HG02852 (cell line): ENCODE results near the gene TMEM221.

Source experiments
- ATAC-seq: cut with Tn5 transposase; IDR thresholded peaks from one replicate; pipeline ENCODE4 v1.9.1; 2021; ENCODE audit warnings: mild to moderate bottlenecking, moderate library complexity; ENCODE audit not compliant: unreplicated experiment

TMEM221 gene

DNA sequence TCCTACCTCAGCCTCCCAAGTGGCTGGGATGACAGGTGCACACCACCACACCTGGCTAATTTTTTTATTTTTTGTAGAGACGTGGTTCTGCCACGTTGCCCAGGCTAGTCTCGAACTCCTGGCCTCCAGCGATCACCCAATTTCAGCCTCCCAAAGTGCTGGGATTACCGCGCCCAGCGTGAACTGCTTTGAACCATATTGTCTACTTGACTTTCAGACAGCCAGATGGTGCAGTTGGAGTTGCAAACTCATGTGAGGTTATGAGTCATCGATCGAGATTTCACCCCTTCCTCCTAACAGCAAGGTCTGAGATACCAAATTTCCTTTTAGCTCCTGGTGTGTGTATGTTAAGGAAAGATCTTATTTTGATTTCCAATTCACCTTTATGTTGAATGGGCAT lies 24.6 kb upstream of the TMEM221 start:
- ATAC-seq, result no peak

DNA sequence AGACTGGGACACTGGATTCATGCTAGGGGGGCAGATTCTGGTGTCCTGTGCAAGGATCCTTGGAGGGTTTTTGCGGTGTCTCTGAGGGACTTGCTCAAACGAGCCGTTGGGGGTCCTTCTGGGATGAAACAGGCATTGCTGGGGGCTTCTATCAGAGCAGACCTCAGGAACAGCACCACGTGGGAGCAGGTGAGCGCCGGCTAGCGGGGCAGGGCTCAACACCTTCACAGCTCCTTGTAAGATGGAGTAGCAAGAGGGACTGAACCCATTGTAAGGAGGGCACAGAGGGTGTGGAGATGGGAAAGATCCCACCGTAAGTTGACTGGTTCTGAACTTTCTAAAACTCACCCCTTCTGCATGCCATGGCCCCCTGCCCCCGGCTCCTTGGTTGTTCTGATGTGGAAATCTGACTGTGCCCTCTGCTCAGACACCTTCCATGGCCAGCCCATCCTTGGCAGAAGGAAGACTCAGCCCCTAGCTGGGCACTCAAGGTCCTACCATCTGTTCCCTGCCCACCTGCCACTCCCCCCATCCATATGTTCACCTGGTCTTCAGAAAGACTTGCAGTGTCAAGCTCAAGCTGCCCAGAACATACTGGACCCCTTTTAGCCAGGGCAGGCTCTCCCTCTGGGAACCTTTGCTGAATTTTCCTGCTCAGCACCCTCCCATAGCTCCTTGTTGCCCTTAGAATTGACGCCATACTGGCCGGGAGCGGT lies 23.1 kb upstream of the TMEM221 start:
- ATAC-seq, result no peak

DNA sequence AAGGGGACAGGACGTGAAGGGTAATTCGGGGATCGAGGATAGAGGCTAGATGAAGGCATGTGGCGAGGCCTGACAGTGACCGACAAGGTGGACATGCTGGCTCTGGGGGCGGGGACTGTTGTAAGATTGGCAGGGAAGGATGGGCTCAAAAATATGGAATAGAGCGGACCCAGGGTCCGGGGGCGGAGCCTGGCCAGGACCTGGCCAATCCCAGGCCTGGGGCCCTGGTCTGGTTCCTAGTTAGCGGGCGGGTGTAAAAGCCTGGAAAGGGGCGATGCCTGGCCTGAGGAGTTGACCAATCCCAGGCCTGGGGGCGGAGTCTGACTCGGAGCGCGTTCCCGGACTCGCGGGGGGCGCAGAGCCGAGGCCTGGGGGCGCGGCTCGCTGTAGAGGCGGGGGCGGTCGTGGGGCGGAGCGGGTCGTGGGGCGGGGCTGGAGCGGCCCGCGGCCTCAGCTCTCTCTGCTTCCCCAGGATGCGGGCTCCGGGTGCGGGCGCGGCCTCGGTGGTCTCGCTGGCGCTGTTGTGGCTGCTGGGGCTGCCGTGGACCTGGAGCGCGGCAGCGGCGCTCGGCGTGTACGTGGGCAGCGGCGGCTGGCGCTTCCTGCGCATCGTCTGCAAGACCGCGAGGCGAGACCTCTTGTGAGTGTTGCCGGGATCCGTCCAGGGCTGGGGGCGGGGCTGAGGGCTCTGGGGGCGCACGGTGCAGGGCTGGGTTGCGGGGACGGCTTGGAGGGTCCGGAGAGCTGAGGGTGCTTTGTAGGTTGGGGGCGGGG lies 21.8 kb upstream of the TMEM221 start, which contains the start of gene SLC27A1:
Gene SLC27A1 (plus strand): TSS at position 457 of the 774 bp plus-strand sequence. CDS start 17 bp downstream, at position 474.
- peak; percentile 77 for ATAC-seq

- ATAC-seq, result peak; percentile 50
Measured at GRCh38 chr19:17469481-17470067, 21.1 kb upstream of the TMEM221 start.

DNA sequence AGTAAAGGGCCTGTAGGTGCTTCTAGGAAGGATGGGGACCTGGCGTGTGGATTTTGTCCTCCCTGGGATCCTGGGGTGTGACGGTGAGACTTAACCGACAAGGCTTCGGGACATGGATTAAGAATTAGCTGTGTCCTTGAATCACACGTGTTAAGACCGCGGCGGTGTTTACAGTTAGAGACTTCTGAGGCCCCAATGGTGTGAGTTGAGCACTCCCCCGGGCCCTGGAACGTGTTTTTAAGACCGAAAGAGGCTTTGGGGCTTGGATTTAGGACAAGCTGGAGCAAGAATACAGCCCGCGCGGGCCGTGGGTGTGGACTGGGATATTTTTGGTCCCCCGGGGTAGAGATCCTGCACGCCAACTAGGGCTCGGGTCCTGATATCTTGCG lies 20.6 kb upstream of the TMEM221 start:
- ATAC-seq, result no peak

DNA sequence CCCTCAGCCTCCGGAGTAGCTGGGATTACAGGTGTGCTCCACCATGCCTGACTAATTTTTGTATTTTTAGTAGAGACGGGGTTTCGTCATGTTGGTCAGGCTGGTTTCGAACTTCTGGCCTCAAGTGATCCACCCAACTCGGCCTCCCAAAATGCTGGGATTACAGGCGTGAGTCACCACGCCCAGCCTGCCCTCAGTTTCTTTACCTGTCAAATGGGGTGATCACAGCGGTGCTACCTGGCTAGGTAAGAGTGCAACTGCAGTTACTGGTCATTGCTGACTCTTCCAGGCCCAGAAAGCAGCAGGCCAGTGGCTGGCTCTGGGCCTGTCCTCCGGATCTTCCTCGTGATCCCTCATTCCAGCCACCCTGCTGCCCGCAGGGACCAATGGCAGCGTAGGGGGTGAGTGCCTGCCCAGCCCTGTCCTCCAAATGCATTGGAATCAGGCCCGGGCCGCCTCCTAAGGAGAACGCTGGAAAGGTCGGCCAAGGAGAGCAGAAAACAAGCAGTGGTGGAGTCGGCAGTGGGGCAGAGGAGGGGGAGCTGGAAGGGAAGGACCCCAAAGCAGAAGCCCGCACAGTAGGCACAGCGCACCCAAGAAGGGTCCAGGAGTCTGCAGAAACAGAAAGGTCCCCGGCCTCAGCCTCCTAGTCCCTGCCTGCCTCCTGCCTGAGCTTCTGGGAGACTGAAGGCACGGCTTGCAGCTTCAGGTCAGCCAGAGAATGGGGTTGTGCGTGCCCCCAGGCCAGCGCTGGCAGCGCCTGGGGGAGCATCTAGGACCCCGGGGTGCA lies 20.0 kb upstream of the TMEM221 start:
- no peak for ATAC-seq

DNA sequence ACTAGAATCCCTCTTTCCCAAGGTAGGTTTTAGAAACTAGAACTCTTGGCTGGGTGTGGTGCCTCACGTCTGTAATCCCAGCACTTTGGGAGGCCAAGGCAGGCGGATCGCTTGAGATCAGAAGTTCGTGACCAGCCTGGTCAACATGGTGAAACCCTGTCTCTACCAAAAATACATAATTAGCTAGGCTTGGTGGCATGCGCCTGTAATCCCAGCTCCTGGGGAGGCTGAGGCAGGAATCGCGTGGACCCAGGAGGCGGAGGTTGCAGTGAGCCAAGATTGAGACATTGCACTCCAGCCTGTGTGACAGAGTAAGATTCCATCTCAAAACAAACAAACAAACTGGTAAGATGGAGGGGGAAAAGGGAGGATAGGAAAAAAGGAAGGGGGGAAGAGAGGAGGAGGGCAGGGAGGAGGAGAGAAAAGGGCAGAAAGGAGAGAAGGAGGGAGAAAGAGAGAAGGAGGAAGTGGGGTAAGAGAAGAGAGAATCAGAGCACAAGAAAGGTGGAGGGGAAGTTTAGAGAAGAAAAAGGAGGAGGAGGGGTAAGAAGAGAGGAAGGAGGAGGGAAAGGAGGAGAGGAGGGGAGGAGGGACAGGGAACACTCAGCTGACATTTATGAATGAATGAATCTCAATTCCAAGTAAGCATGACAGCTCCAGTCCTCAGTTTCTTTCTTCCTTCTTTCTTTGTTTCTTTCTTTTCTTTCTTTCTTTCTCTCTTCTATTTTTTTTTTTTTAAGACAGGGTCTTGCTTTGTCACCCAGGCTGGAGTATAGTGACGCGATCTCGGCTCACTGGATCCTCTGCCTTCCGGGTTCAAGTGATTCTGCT lies 19.2 kb upstream of the TMEM221 start:
- no peak for ATAC-seq

DNA sequence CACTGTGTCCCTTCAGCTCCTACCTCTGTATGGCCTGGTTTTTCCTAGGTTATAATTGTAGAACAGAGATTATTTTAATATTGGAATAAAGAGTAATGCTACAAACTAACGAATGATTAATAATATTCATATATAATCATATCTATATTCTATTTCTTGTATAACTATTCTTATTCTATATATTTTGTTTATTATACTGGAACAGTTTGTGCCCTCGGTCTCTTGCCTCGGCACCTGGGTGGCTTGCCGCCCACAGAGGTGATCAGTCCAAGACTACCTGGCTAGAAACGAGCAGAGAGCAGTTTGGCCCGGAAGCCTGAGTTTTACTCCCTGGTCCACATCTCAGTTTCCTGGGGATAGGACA lies 18.0 kb upstream of the TMEM221 start:
- no peak for ATAC-seq

DNA sequence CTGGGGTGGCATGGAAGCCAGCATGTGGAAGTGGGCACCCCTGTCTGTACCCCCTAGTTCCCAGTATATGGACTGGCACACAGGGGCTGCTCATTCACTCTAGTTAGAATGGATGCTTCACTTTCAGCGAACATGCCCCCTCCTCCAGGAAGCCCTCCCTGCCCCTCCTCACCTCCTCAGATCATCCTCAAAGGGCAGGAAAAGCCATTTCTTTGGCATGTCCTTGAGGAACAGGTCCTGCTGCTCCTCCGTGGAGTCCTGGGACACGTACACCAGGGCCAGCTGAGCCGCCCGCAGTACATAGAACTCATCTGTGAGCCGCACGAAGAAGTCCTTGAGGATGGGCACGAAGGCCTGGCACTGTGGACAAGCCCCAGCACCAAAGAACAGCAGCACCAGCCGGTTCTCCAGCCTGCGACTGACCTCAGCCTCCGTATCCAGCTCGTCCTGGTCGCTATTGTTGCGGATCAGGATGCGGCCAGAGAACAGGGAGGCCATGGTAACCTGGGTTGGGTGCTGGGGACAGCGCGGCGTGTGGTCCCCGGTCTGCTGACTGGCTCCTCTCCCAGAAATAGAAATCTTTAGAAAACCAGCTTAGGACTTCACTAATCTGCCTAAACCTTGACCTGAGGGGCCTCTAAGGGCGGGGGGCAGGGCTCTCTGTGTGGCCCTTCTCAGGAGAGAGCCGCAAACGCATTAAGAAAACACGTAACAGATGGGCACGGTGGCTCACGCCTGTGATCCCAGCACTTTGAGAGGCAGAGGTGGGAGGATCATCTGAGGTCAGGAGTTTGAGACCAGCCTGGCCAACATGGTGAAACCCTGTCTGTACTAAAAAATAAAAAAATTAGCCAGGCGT lies 12.1 kb upstream of the TMEM221 start, which contains the start of gene NXNL1:
Gene NXNL1 (minus strand): TSS at position 555 of the 859 bp plus-strand sequence. CDS start 57 bp downstream, at position 498.
- no peak for ATAC-seq

DNA sequence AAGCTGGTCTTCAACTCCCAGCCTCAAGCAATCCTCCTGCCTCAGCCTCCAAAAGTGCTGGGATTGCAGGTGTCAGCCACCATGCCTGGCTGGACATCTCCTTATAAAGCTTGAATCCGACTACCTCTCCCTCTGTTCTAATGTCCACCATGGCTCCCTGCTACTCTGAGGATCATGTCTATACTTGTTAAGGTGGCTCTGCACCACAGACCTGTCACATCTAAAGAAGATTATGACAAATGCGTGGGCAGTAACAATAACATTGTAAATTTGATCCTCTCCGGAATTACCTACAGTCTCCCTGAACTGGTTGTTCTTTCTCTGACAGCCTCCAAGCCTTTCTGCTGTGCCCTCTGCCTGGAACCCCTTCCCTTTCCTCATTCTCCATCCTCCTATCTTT lies 10.5 kb upstream of the TMEM221 start:
- ATAC-seq, result no peak

DNA sequence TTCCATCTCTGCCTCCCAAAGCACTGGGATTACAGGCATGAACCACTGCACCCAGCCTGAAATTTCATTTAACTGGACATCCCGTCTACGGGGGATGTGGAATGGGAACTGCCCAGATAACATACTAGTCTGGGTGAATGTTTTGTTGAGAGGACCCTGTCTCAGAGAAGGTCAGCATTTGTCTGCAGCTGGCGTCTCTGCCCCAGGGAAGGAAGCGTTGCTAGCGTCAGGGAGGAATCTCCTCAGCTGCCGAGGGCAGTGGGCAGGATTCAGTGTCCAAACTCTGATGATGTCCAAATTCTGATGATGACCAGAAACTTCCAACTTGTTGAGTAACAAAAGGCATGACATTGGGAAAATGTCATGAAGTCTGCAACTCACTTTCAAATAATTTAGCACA lies 9.1 kb upstream of the TMEM221 start:
- ATAC-seq, result no peak

GRCh38 chr19:17456127-17456526 lies 7.7 kb upstream of the TMEM221 start:
- no peak for ATAC-seq

DNA sequence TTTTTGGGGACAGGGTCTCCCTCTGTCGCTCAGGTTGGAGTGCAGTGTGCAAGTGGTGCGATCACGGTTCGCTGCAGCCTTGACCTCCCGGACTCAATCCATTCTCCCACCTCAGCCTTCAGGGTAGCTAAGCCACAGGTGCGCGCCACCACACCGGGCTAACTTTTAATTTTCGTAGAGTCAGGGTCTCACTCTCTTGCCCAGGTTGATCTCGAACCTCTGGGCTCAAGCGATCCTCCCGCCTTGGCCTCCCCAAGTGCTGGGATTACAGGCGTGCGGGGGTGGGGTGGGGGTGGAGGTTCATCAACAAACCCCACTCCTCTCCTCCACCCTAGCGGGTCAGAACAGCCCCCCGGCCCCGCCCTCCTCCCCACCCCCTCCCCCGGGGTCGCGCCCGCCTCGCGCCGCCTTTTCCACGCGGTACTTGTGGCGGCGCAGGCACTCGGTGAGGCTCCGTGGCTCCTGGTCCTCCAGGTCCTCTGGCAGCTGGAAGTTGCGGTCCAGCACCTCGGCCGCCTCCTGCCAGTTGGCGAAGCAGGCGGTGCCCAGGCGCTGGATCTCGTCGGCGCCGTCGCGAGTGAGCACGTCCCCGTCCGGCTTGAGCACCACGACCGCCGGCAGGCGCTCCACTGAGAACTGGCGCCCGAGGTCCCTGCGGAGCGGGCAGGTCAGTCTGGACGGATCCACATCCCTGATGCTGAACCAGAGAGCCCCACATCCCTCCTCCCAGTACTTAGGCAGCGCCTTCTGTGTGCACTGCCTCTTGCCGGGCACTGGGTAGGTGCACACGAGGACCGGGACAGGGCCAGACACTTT lies 7.0 kb upstream of the TMEM221 start:
- ATAC-seq, result no peak

GRCh38 chr19:17454576-17455071 lies 6.2 kb upstream of the TMEM221 start:
- no peak for ATAC-seq

- no peak for ATAC-seq
Measured at GRCh38 chr19:17451820-17452219, 3.4 kb upstream of the TMEM221 start.

DNA sequence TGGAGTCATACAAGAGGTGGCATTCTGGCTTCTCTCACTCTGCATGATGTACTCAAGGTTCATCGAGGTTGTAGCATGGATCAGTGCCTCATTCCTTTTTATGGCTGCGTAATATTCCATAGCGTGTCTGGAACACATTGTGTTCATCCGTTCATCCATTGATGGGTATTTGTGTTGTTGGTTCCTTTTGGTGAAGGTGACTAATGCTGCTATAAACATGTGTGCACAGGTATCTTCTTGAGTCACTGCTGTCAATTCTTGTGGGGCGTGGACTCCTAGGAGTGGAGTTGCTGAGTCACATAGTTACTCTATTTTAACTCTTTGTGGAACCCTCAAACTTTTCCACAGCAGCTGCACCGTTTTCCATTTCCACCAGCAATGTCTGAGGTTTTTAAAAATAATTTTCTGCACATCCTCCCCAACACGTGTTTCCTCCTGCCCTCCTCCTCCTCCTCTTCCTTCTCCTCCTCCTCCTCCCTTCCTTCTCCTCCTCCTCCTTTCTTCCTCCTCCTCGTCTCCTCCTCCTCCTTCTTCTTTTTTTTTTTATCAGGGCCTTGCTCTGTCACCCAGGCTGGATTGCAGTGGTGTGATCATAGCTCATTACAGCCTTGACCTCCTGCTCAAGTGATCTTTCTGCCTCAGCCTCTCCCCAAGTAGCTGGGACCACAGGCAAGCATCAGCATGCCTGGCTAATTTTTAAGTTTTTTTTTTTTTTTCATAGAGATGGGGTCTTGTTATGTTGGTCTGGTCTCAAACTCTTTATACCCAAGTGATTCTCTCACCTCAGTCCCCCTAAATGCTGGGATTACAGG lies 2.0 kb upstream of the TMEM221 start:
- ATAC-seq, result no peak

GRCh38 chr19:17447704-17448130 lies 751 bp downstream of the TMEM221 start:
- ATAC-seq, result no peak
